ENCODE measurements around the gene TXNDC8.
A peak's percentile ranks its signal among the peaks of the same experiment; 100 is the strongest.

TXNDC8 gene

GRCh38 chr9:110276781-110277180 is 60.9 kb downstream of the TXNDC8 start:
- no peak for DNase-seq

- DNase-seq, result no peak
These were observed 67.3 kb downstream of the TXNDC8 start for GRCh38 chr9:110270211-110270995.

- no peak for DNase-seq
These were observed 70.9 kb downstream of the TXNDC8 start for GRCh38 chr9:110266795-110267194.

GRCh38 chr9:110261632-110262031 is 76.0 kb downstream of the TXNDC8 start:
- no peak for DNase-seq

- no peak for DNase-seq
These were observed 76.8 kb downstream of the TXNDC8 start for GRCh38 chr9:110260911-110261310.

DNA sequence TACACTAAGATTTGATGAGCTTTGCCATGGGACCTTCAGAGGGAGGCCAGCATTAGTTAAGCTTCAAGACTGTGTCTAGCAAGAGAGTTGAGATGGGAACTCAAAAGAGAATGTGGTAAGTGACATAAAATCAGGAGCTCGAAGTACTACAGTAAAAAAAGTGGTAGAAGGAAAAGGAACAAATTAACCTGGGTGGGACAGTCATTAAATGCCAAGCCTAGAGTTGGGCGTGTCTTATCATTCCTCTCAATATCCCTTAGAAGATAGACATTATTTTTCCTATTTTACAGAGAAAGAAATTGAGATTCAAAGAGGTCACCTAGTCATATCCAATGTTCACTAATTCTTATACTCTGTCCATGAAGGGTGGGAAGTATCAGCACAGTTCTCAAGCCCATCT is 78.1 kb downstream of the TXNDC8 start:
- DNase-seq, result no peak

- DNase-seq, result no peak
These were observed 79.0 kb downstream of the TXNDC8 start for GRCh38 chr9:110258690-110259091.

DNA sequence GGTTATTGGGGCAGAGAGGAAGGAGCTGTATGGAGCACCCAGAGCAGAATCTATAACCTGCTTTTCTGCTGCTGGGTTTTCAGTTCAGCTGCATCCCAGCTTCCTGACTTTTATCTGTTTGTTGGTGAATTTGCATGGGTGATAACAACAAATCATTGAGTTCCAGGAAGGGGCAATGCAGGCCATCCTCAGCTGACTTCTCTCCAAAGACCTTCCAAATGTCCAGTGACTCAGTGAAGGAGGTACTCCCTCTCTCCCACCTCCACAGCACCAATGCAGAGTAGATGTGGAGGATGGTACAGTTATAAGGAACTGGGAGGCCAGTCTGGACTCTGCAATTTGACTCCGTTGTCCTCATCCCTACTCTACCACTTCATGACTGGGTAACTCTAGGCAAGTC is 79.7 kb downstream of the TXNDC8 start:
- no peak for DNase-seq

- DNase-seq, result no peak
These were observed 80.4 kb downstream of the TXNDC8 start for GRCh38 chr9:110257097-110257841.

DNA sequence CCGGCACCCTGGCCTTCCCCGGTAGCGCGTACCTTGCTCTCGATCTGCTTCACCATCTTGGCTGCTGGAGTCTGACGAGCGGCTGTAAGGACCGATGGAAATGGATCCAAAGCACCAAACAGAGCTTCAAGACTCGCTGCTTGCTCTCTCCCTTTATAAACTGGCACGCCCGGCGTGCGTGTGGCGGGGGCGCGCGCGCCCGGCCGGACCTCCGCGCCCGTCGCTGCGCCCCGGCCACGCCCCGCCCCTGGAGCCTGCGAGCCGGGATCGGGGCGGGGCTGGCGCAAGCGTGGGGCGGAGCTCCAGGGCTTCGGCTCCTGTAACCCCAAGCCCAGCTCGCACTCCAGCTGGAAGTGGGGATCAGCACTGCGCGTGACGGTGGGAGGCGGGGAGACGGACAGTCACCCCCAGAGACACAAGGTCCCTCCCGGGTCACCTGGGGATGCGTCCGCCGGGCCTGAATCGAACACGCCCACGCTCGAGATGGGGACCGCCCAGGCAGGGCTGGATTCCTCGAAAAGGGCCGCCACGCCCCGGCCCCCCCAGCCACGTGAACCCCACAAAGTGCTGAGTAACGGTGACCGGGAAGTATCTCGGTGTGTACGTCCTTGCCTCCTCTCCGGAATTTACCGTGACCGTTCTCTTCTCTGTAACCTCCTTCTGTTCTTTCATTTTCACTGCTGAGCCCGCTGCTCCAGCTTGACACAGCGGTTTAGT is 81.1 kb downstream of the TXNDC8 start, which contains the start of gene TXN:
TSS of gene TXN (minus strand) at position 128 of the 717 bp plus-strand sequence. CDS start at position 56, 72 bp downstream.
- DNase-seq, result peak; percentile 91

- peak; percentile 51 for DNase-seq
These were observed 81.9 kb downstream of the TXNDC8 start for GRCh38 chr9:110255463-110256379.

GRCh38 chr9:110255034-110255462 is 82.6 kb downstream of the TXNDC8 start:
- no peak for DNase-seq

GRCh38 chr9:110254500-110254899 is 83.2 kb downstream of the TXNDC8 start:
- DNase-seq, result no peak

All from T1000 (cell line).